ACC112 (cell line): ENCODE data around the gene PZP.
"Not testable (repeated sequence)": the region's sequence is repeated elsewhere in the genome, so short reads cannot be mapped to it uniquely, and the experiment has no call there.

ENCODE experiments used
- H2AFZ ChIP-seq: fragments of 200-600 bp; sonication (generic); one replicate; pipeline ENCODE4 v1.6.0; 2017; ENCODE audit warnings: antibody characterized with exemption, low read length; ENCODE audit not compliant: unreplicated experiment
- H3K27ac ChIP-seq: fragments of 200-600 bp; sonication (generic); 2 replicates; pipeline ENCODE4 v1.5.1; 2014; ENCODE audit warnings: low read depth, mild to moderate bottlenecking, antibody characterized with exemption, low read length, moderate library complexity
- H3K27me3 ChIP-seq: fragments of 200-600 bp; sonication (generic); 2 replicates; pipeline ENCODE4 v1.6.1; 2014; ENCODE audit warnings: mild to moderate bottlenecking, antibody characterized with exemption, low read length, moderate library complexity, mixed read lengths; ENCODE audit not compliant: insufficient read depth
- H3K36me3 ChIP-seq: fragments of 200-600 bp; sonication (generic); 2 replicates; pipeline ENCODE4 v1.6.1; 2016; ENCODE audit warnings: mild to moderate bottlenecking, antibody characterized with exemption, low read length, moderate library complexity, mixed read lengths; ENCODE audit not compliant: insufficient read depth
- H3K4me1 ChIP-seq: fragments of 200-600 bp; sonication (generic); one replicate; pipeline ENCODE4 v1.6.1; 2016; ENCODE audit warnings: low read length, mixed read lengths; ENCODE audit not compliant: insufficient read depth, unreplicated experiment, control insufficient read depth
- H3K4me3 ChIP-seq: fragments of 200-600 bp; sonication (generic); 2 replicates; pipeline ENCODE4 v1.5.1; 2014; ENCODE audit warnings: mild to moderate bottlenecking, low read depth, low read length
- H3K79me2 ChIP-seq: fragments of 200-600 bp; sonication (generic); one replicate; pipeline ENCODE4 v1.6.0; 2016; ENCODE audit warnings: low read length; ENCODE audit not compliant: control insufficient read depth, unreplicated experiment, insufficient read depth

Gene PZP

GRCh38 chr12:9198012-9198411, 10.2 kb downstream of the PZP start:
- Histone ChIP-seq H3K36me3 (no peaks in the 10 kb centered on the region), H3K79me2 (no peaks in the 10 kb centered on the region), H3K4me1 (no peaks in the 10 kb centered on the region), H2AFZ (no peak overlapping the region), H3K4me3 (no peak overlapping the region), H3K27ac (no peak overlapping the region), H3K27me3 (peaks cover 31% of the 10 kb centered on the region)

GRCh38 chr12:9184276-9184675, 23.9 kb downstream of the PZP start:
- 0 out of 2 replicates have a peak, but pooled peaks cover 7% of the 10 kb centered on the region for H3K27me3 ChIP-seq
- no peaks in the 10 kb centered on the region for H3K79me2 ChIP-seq
- H3K4me3 ChIP-seq: no peak overlapping the region
- H3K27ac ChIP-seq: no peak overlapping the region
- H3K4me1 ChIP-seq: no peaks in the 10 kb centered on the region
- H3K36me3 ChIP-seq: no peaks in the 10 kb centered on the region
- no peak overlapping the region for H2AFZ ChIP-seq

DNA sequence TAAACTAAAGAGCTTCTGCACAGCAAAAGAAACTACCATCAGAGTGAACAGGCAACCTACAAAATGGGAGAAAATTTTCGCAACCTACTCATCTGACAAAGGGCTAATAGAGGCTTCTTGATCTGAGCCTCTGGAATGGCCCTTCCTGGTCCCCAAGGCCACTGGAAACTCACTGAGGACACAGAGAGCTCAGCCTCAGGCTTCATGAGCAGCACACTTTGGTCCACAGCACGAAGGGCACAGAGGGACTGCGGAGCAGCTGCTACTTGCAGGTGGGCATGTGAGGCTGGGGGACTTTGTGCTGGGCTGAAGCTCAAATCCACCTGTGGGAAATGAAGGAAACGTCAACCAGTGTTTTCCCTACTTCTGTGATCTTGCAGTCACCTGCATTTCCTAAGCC, 27.4 kb downstream of the PZP start:
- H3K4me3 ChIP-seq: no peak overlapping the region

GRCh38 chr12:9179781-9180180, 28.4 kb downstream of the PZP start:
- H3K36me3 ChIP-seq: no peaks in the 10 kb centered on the region
- H2AFZ ChIP-seq: no peak overlapping the region
- H3K27me3 ChIP-seq: peaks cover 11% of the 10 kb centered on the region; the same call in 1 of the 2 replicates
- no peaks in the 10 kb centered on the region for H3K4me1 ChIP-seq
- H3K4me3 ChIP-seq: no peak overlapping the region
- no peaks in the 10 kb centered on the region for H3K79me2 ChIP-seq
- H3K27ac ChIP-seq: no peak overlapping the region

More for the DNA sequence above, 27.4 kb downstream of the PZP start:
- Histone ChIP-seq H3K4me1 (no peaks in the 10 kb centered on the region), H3K27ac (no peak overlapping the region), H3K79me2 (no peaks in the 10 kb centered on the region), H3K27me3 (peaks cover 11% of the 10 kb centered on the region; the same call in 1 of the 2 replicates), H3K36me3 (no peaks in the 10 kb centered on the region), H2AFZ (no peak overlapping the region)

DNA sequence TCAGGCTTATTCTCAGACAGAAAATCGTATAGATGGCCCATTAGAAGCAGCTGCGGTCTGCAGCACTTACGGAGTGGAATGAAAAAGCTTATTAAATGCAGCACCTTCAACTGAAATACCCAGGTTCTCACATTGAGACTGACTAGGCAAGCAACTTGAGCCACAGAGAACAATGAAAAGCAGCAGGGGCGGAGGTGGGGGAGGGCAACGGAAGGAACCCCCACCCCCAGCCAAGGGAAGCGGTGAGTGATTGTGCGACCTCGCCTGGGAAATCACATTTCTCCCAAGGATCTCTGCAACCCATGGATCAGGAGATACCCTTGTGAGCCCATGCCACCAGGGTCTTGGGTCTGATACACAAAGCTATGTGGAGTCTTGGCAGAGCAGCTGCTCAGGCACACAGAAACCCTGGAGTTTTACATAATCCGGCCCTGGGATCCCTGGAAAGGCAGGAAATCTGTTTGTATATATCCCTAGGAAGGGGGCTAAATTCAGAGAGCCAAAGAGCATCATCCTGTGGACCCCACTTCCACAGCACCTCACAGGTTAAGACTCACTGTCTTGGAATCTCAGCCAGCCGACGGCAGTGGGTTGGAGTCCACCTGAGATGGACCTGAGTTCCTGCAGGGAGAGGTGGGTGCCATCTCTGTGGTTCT, 38.1 kb downstream of the PZP start:
- Histone ChIP-seq H3K4me1 (no peaks in the 10 kb centered on the region), H3K79me2 (no peaks in the 10 kb centered on the region), H2AFZ (no peak overlapping the region), H3K36me3 (no peaks in the 10 kb centered on the region), H3K4me3 (no peak overlapping the region), H3K27ac (no peak overlapping the region), H3K27me3 (peaks cover 12% of the 10 kb centered on the region; the same call in 1 of the 2 replicates)

- H3K27ac ChIP-seq, H3K36me3 ChIP-seq, H3K79me2 ChIP-seq, H3K4me1 ChIP-seq, H2AFZ ChIP-seq, H3K4me3 ChIP-seq: not testable (repeated sequence)
- H3K27me3 ChIP-seq: peaks cover 12% of the 10 kb centered on the region
These were observed 40.9 kb downstream of the PZP start for GRCh38 chr12:9167345-9167744.

GRCh38 chr12:9163392-9163791, 44.8 kb downstream of the PZP start:
- H3K27ac ChIP-seq: no peak overlapping the region
- H3K79me2 ChIP-seq: no peaks in the 10 kb centered on the region
- H3K36me3 ChIP-seq: no peaks in the 10 kb centered on the region
- no peaks in the 10 kb centered on the region for H3K4me1 ChIP-seq
- peaks cover 5% of the 10 kb centered on the region for H3K27me3 ChIP-seq
- H2AFZ ChIP-seq: no peak overlapping the region
- H3K4me3 ChIP-seq: no peak overlapping the region

DNA sequence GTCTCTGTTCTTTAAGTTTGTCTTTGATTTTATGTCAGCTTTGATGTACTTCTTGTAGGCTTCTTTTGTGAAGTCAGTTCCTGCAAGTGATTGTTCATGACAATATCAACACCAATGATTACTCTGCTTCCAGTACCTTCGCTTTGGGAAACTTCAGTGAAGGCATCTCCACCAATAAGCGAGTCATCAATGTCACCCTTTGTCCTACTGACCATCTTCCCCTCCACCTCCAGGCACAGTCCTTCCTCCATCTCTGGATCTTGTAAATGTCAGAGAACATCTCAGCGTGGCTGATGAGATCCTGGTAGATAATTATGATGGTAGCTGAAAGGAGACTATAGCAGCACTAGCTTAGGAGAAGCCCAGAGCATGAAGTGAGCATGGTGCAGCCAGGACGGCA, 52.1 kb downstream of the PZP start:
- no peak overlapping the region for H2AFZ ChIP-seq
- no peaks in the 10 kb centered on the region for H3K79me2 ChIP-seq
- H3K27ac ChIP-seq: no peak overlapping the region
- no peaks in the 10 kb centered on the region for H3K27me3 ChIP-seq
- H3K4me1 ChIP-seq: no peaks in the 10 kb centered on the region
- H3K36me3 ChIP-seq: no peaks in the 10 kb centered on the region
- no peak overlapping the region for H3K4me3 ChIP-seq

DNA sequence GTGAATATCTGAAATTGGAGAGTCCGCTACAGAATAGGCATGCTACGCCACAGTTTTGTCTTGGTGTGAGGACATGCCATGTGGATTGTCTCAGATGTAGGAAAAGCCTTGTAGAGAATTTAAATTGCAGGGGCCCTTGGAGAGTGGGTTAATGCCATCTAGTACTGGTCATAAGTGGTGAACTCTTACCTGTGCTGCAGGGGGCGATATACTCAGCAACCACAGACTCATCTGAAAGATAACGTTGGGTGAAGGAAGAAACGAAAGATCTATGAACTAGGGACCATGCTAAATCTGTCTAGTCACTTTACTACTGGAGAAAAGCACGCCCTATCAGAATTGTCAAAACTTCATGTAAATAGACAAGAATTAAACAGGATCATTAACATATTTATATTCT, 58.8 kb downstream of the PZP start:
- no peaks in the 10 kb centered on the region for H3K4me1 ChIP-seq
- no peak overlapping the region for H3K27ac ChIP-seq
- H3K79me2 ChIP-seq: no peaks in the 10 kb centered on the region
- H2AFZ ChIP-seq: no peak overlapping the region
- H3K27me3 ChIP-seq: no peaks in the 10 kb centered on the region
- no peaks in the 10 kb centered on the region for H3K36me3 ChIP-seq
- no peak overlapping the region for H3K4me3 ChIP-seq

GRCh38 chr12:9148926-9149325, 59.3 kb downstream of the PZP start:
- no peaks in the 10 kb centered on the region for H3K27me3 ChIP-seq
- no peaks in the 10 kb centered on the region for H3K36me3 ChIP-seq
- H3K27ac ChIP-seq: no peak overlapping the region
- no peak overlapping the region for H3K4me3 ChIP-seq
- no peaks in the 10 kb centered on the region for H3K79me2 ChIP-seq
- no peak overlapping the region for H2AFZ ChIP-seq
- H3K4me1 ChIP-seq: no peaks in the 10 kb centered on the region

- Histone ChIP-seq H2AFZ (no peak overlapping the region), H3K27me3 (no peaks in the 10 kb centered on the region), H3K4me3 (no peak overlapping the region), H3K4me1 (no peaks in the 10 kb centered on the region), H3K36me3 (no peaks in the 10 kb centered on the region), H3K79me2 (no peaks in the 10 kb centered on the region), H3K27ac (no peak overlapping the region)
These were observed 60.7 kb downstream of the PZP start for GRCh38 chr12:9147461-9147860.
